Choroid plexus epithelial cell (primary cell): ENCODE measurements around the gene POLR3E.

Experiments
- DNase-seq: peaks from one replicate; pipeline ENCODE4 v3.0.0-alpha.2; 2010; ENCODE audit warnings: low read depth
- H3K4me3 ChIP-seq: 2 replicates; pipeline ENCODE4 v1.5.1; 2011; ENCODE audit warnings: low read depth, mild to moderate bottlenecking, control low read depth, low read length, moderate library complexity
- TF ChIP-seq, protein P1 (sequence below): conservative IDR thresholded peaks from 2 replicates; pipeline ENCODE4 v1.5.1; 2011; ENCODE audit warnings: low read depth, mild to moderate bottlenecking, control low read depth, inconsistent platforms, low read length, moderate library complexity

POLR3E gene

GRCh38 chr16:22272870-22273650, 24.1 kb upstream of the POLR3E start:
- H3K4me3 ChIP-seq: no peak overlapping the region
- TF ChIP-seq, protein P1, sequence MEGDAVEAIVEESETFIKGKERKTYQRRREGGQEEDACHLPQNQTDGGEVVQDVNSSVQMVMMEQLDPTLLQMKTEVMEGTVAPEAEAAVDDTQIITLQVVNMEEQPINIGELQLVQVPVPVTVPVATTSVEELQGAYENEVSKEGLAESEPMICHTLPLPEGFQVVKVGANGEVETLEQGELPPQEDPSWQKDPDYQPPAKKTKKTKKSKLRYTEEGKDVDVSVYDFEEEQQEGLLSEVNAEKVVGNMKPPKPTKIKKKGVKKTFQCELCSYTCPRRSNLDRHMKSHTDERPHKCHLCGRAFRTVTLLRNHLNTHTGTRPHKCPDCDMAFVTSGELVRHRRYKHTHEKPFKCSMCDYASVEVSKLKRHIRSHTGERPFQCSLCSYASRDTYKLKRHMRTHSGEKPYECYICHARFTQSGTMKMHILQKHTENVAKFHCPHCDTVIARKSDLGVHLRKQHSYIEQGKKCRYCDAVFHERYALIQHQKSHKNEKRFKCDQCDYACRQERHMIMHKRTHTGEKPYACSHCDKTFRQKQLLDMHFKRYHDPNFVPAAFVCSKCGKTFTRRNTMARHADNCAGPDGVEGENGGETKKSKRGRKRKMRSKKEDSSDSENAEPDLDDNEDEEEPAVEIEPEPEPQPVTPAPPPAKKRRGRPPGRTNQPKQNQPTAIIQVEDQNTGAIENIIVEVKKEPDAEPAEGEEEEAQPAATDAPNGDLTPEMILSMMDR: no peak
- DNase-seq: no peak

- no peak overlapping the region for H3K4me3 ChIP-seq
- TF ChIP-seq, protein P1: no peak
- DNase-seq: no peak
Measured at GRCh38 chr16:22274916-22275315, 22.3 kb upstream of the POLR3E start.

DNA sequence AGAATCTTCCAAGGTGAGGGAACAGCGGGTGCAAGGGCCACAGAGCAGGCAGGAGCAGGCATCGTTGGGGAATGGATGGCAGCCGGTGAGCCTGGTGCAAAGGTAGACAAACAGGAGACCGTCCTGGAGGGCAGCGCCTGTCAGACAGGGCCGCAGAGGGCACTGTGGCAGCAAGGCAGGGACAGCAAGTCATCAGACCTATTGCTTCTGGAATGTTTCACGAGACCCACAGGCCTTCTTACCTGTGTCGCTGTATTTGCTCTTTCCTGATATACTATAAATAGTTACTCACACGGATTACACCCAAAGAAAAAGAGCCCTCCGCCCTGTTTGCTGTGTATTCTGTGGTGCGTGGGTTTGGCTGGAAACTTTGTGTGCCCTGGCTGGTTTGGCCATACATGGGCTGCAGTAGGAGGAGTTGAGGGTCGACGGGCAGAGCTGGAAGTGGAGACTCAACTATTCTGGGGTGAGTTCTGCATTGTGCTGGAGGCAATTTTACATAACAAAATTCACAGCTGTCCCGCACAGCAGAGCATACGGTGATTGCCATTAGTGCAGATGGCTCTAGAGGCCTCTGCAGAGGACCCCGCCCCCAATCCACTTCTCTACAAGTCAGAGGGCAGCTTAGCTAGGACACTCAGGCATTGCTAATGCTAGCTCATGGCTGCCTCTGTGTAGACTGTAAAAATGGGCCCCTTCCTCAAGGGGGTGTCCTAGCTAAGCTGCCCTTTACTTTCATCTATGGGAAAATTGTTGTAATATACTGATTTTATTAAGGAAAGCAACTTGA, 18.6 kb upstream of the POLR3E start:
- DNase-seq: no peak
- TF ChIP-seq, protein P1: no peak
- no peak overlapping the region for H3K4me3 ChIP-seq

- no peak overlapping the region for H3K4me3 ChIP-seq
- TF ChIP-seq, protein P1: no peak
- no peak for DNase-seq
Measured at GRCh38 chr16:22282254-22282892, 14.8 kb upstream of the POLR3E start.

GRCh38 chr16:22284637-22285036, 12.6 kb upstream of the POLR3E start:
- DNase-seq: peak; percentile 74
- no peak overlapping the region for H3K4me3 ChIP-seq
- TF ChIP-seq, protein P1: no peak

- TF ChIP-seq, protein P1: no peak
- H3K4me3 ChIP-seq: no peak overlapping the region
- no peak for DNase-seq
Measured at GRCh38 chr16:22285080-22285479, 12.1 kb upstream of the POLR3E start.
